Suprapubic skin (tissue), 3 donors: ENCODE results near the gene PC.

Source experiments
- CTCF ChIP-seq, 2 donors: fragments of 200-600 bp in 1 of 2; fragments of 450-650 bp in 1 of 2; sonication (generic) in 1 of 2; IDR thresholded peaks; one replicate each; pipeline ENCODE4 v1.5.1; 2016 to 2019; ENCODE audit warnings: antibody characterized with exemption in 2 of 2, mild to moderate bottlenecking in 1 of 2, moderate library complexity in 1 of 2
- POLR2A ChIP-seq, 2 donors: fragments of 450-650 bp; IDR thresholded peaks; one replicate each; pipeline ENCODE4 v1.6.1; 2017; ENCODE audit warnings: antibody characterized with exemption in 2 of 2, mild to moderate bottlenecking in 2 of 2, moderate library complexity in 2 of 2

GRCh38 chr11:66860449-66860831 lies 97.7 kb downstream of the PC start:
- TF ChIP-seq CTCF (IDR thresholded peaks at IDR 0.05): no peak
- no peak for TF ChIP-seq POLR2A (IDR thresholded peaks at IDR 0.05)
